Omental fat pad (tissue), 4 donors: Measurements from ENCODE around the gene DCANP1. TPM values are rescaled to one million over a fixed set of nuclear protein-coding genes. Genes with fewer than 3 reads are reported as not detected.

ENCODE experiments used
- ATAC-seq: fragments of 150-250 bp; one replicate; pipeline ENCODE4 v1.9.1; 2016; ENCODE audit warnings: mild to moderate bottlenecking, moderate library complexity; ENCODE audit not compliant: low FRiP score
- DNase-seq: peaks from one replicate; pipeline ENCODE4 v3.0.0-alpha.2; 2019; ENCODE audit warnings: low spot score
- CTCF ChIP-seq, 3 donors: fragments of 450-650 bp; IDR thresholded peaks; one replicate each; pipeline ENCODE4 v1.5.1; 2016 to 2017; ENCODE audit warnings: antibody characterized with exemption in 3 of 3, mild to moderate bottlenecking in 3 of 3, moderate library complexity in 2 of 3
- total RNA-seq, 4 donors: library from RNA; depleted of rRNA; stranded (reverse); fragments of >200 nt; gene quantifications; one replicate each; pipeline ENCODE4 v1.1.0, GENCODE V29; 2016

The DCANP1 gene
- total RNA-seq, 4 donors from 2014 or later: 0.19 TPM; not detected in 3

DNA sequence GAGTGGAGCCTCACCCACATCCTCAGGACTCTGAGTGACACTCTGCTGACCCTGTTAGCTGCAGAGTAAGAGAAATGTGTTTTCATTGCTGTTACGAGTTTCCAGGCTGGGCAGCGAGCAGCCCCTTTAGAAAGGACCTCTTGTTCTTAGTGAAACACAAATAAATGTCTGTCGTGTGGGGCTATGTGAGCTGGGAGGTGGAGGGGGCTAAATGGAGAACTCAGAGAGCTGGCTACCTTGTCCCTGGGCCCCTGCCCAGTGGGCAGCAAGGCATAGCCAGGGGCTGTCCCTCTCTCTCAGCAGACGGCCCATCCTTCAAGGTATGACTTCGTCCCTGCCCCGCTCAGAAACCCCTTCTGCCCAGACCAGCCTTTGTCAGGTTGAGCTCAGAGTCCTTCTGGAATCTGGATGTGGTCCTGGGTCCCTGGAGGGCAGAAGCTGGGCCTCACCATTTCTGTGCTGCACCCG lies 10.2 kb downstream of the DCANP1 start:
- ATAC-seq: no peak
- no peak for TF ChIP-seq CTCF (IDR thresholded peaks at IDR 0.05)
- no peak for DNase-seq

DNA sequence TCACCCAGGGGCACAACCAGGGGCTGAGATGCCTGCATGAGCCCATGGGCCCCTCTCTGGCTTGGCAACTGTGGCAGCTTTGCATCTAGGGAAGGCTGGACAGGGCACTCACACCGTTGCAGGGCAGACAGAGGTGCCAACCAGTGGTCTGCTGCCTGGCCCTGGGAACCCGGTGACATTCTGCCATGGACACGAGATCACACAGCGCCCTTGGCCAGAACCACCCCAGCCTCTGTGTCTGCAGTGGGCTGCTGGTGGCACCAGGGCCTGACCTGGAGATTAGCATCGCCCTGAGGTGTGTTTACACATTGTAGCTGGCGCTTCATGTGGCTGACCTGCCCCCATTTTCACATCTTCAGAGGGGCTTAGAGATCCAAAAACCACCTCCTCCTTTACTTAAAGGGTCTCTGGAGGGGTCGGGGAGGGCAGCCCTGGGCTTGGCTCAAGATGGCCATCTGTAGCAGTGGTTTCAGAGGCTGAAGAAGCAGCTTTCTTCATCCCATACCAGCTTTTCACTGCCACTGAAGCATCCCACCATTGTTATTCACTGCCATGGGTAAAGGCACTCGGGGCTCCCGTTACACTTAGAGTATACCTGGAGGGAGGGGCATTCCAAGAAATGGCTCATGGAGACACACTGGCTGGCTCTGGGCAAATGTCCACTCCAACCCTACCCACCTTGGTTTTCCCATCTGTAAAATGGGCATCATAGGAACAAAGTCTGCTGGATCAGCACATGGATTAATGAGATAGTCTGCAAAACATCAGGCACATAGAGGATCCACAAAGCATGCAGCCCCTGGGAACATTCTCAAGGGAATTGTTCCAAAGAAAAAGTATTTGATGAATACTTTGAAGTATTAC lies 11.4 kb downstream of the DCANP1 start:
- TF ChIP-seq CTCF (IDR thresholded peaks at IDR 0.05): no peak
- DNase-seq (no peak), ATAC-seq (no peak)

GRCh38 chr5:135434591-135435466 lies 12.3 kb downstream of the DCANP1 start:
- DNase-seq: no peak
- no peak for ATAC-seq

DNA sequence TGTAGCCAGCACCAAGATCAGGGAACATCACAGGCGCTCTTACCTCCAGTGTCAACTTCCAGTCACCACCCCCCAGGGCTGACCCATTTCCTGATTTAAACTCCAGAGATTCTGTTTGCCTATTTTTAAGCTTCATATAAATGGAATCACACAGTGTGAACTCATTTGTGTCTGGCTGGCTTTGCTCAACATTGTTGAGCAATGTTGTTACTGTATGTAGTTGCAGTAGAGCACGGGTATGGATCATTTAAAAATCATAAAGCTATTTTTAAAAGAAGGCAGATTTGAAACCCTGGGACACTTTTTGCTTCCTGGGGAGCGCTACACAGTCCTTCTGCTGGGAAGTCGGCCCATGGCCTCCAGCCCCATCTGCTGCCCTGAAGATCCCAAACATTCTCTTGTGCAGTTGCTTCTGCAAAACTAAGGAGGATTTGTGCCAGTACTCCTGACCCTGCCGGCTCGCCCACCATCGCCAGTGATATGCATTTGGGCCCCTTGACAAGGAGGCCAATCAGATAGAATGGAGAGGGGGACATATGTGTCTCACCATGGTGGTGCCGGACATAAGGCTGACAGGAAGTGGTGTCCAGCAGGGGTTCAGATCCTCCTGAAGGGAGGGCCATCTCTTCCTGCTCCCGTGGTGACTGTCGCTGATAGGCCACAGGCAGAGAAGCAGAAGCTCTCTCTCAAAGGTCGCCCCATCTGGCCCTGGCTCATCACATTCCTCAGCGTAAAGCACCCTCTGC lies 13.3 kb downstream of the DCANP1 start:
- no peak for DNase-seq
- no peak for ATAC-seq
- no peak for TF ChIP-seq CTCF (IDR thresholded peaks at IDR 0.05)

More at GRCh38 chr5:135434591-135435466, 12.3 kb downstream of the DCANP1 start:
- TF ChIP-seq CTCF (IDR thresholded peaks at IDR 0.05): no peak

- ATAC-seq (no peak), DNase-seq (no peak)
- TF ChIP-seq CTCF (IDR thresholded peaks at IDR 0.05): no peak
These were observed 15.0 kb downstream of the DCANP1 start for GRCh38 chr5:135432113-135432512.

DNA sequence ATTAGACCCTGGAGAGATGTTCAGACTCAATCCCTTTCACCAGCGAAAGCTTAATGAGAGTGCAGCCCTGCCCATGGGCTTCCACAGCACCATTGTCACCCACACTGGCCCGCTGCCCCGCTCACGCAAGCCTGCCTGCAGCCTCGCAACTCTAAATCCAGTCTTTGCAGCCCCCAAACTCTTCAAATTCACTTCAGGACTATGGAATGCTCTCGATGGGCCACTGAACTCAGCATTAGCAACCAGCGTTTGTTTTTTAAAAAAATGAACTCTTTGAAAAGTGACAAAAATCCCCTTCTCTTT lies 17.1 kb downstream of the DCANP1 start:
- ATAC-seq: no peak
- no peak for DNase-seq
- no peak for TF ChIP-seq CTCF (IDR thresholded peaks at IDR 0.05)
